H1 (cell line): ENCODE measurements around the gene NAXD. TPM values are rescaled to one million over a fixed set of nuclear protein-coding genes. Genes with fewer than 3 reads are reported as not detected.
"Not testable (repeated sequence)": the region's sequence is repeated elsewhere in the genome, so short reads cannot be mapped to it uniquely, and the experiment has no call there.

Experiments used
- CTCF ChIA-PET: fragments of 300-600 bp; sonication (Branson Sonifier 250); formaldehyde crosslinking; loops from one replicate; lab custom pipeline; 2021; ENCODE audit not compliant: partially characterized antibody; lab: Charles Lee
- POLR2A ChIA-PET: fragments of 300-600 bp; sonication (Branson Sonifier 250); formaldehyde crosslinking; loops from one replicate; lab custom pipeline; 2021; ENCODE audit warnings: inconsistent platforms; ENCODE audit not compliant: partially characterized antibody; lab: Charles Lee
- DNase-seq, 2 experiments: peaks; one replicate each; pipeline versions ENCODE4 v3.0.0 to v3.0.0-alpha.2; 2010 to 2022; ENCODE audit warnings: low spot score in 2 of 2, low read depth in 1 of 2, mixed read lengths in 1 of 2
- FAIRE-seq: peaks from 2 replicates; lab custom pipeline; 2011; peaks lifted over from hg19 to GRCh38; lab: Jason Lieb, UNC
- H2AFZ ChIP-seq: 2 replicates; pipeline ENCODE4 v1.8.1; 2012; ENCODE audit warnings: low read length, inconsistent platforms
- H2AK5ac ChIP-seq: 2 replicates; pipeline ENCODE4 v1.6.1; 2013; ENCODE audit warnings: low read depth, low read length
- H2BK120ac ChIP-seq: replicated peaks from 2 replicates; pipeline ENCODE3; 2013; ENCODE audit warnings: low read depth, low read length, inconsistent platforms
- H2BK12ac ChIP-seq: 2 replicates; pipeline ENCODE4 v1.6.1; 2013; ENCODE audit warnings: low read depth, low read length
- H2BK15ac ChIP-seq: 2 replicates; pipeline ENCODE4 v1.6.1; 2013; ENCODE audit warnings: low read length
- H2BK20ac ChIP-seq: 2 replicates; pipeline ENCODE4 v1.6.1; 2013; ENCODE audit warnings: low read length
- H2BK5ac ChIP-seq: 2 replicates; pipeline ENCODE4 v1.6.1; 2013; ENCODE audit warnings: low read depth, low read length
- H3K14ac ChIP-seq: 2 replicates; pipeline ENCODE4 v1.6.1; 2013; ENCODE audit warnings: inconsistent platforms; ENCODE audit not compliant: insufficient read length
- H3K18ac ChIP-seq: 2 replicates; pipeline ENCODE4 v1.6.1; 2013; ENCODE audit warnings: low read length; ENCODE audit errors: extremely low read depth
- H3K23ac ChIP-seq: 2 replicates; pipeline ENCODE4 v1.6.1; 2013; ENCODE audit warnings: inconsistent platforms; ENCODE audit not compliant: insufficient read length
- H3K23me2 ChIP-seq: 2 replicates; pipeline ENCODE4 v1.6.1; 2013; ENCODE audit warnings: low read depth, low read length
- H3K27ac ChIP-seq: 2 replicates; pipeline ENCODE4 v1.6.1; 2011; ENCODE audit warnings: low read depth, low read length, inconsistent platforms
- H3K27me3 ChIP-seq, 4 experiments: replicated peaks in 1 of 4; 1 replicate in 1 of 4; 2 replicates in 3 of 4; pipeline versions ENCODE4 v1.6.1 to v1.8.1; 2011 to 2013; ENCODE audit warnings: low read length in 3 of 4, mild to moderate bottlenecking in 3 of 4, inconsistent platforms in 2 of 4, mixed read lengths in 2 of 4, moderate library complexity in 1 of 4; ENCODE audit not compliant: control insufficient read depth in 3 of 4, insufficient read depth in 3 of 4; ENCODE audit errors: extremely low read depth in 1 of 4
- H3K36me3 ChIP-seq, 4 experiments: 2 replicates each; pipeline versions ENCODE4 v1.6.1 to v1.8.1; 2011 to 2013; ENCODE audit warnings: mild to moderate bottlenecking in 4 of 4, low read length in 3 of 4, moderate library complexity in 2 of 4, control low read depth in 1 of 4, inconsistent platforms in 1 of 4; ENCODE audit not compliant: insufficient read depth in 4 of 4, control insufficient read depth in 2 of 4
- H3K4ac ChIP-seq: replicated peaks from 2 replicates; pipeline ENCODE3; 2013; ENCODE audit warnings: low read length, low read depth, mixed read lengths, inconsistent platforms; ENCODE audit not compliant: insufficient read length
- H3K4me1 ChIP-seq, 4 experiments: replicated peaks in 1 of 4; 1 replicate in 1 of 4; 2 replicates in 3 of 4; pipeline versions ENCODE4 v1.6.1 to v1.8.1; 2011 to 2013; ENCODE audit warnings: low read length in 3 of 4, inconsistent platforms in 2 of 4, mixed read lengths in 1 of 4; ENCODE audit not compliant: insufficient read depth in 4 of 4, control insufficient read depth in 3 of 4
- H3K4me2 ChIP-seq, 2 experiments: 2 replicates each; pipeline versions ENCODE4 v1.6.1 to v1.8.1; 2011 to 2013; ENCODE audit warnings: low read depth in 2 of 2, low read length in 2 of 2, control low read depth in 1 of 2, inconsistent platforms in 1 of 2, mild to moderate bottlenecking in 1 of 2; ENCODE audit not compliant: insufficient read depth in 1 of 2
- H3K4me3 ChIP-seq, 4 experiments: fragments of 200-600, 300-600 bp in 1 of 4; sonication (generic), shearing (Covaris generic), sonication (Bioruptor Twin) in 1 of 4; 2 replicates each; pipeline versions ENCODE4 v1.5.1 to v1.8.1; 2011 to 2016; ENCODE audit warnings: low read length in 4 of 4, low read depth in 3 of 4, control low read depth in 2 of 4, inconsistent platforms in 2 of 4, mild to moderate bottlenecking in 2 of 4, mixed read lengths in 1 of 4, moderate library complexity in 1 of 4; ENCODE audit not compliant: insufficient read depth in 2 of 4; ENCODE audit errors: extremely low read depth in 1 of 4
- H3K56ac ChIP-seq: replicated peaks from 2 replicates; pipeline ENCODE3; 2013; ENCODE audit warnings: low read depth, mild to moderate bottlenecking, mixed read lengths, low read length, inconsistent platforms; ENCODE audit not compliant: insufficient read length
- H3K79me1 ChIP-seq: 2 replicates; pipeline ENCODE4 v1.6.1; 2013; ENCODE audit warnings: low read depth, low read length, control low read depth
- H3K79me2 ChIP-seq, 2 experiments: 2 replicates each; pipeline versions ENCODE4 v1.6.1 to v1.8.1; 2012 to 2013; ENCODE audit warnings: low read length in 2 of 2, mild to moderate bottlenecking in 2 of 2, inconsistent platforms in 1 of 2; ENCODE audit not compliant: insufficient read depth in 2 of 2, control insufficient read depth in 1 of 2
- H3K9ac ChIP-seq, 4 experiments: replicated peaks in 1 of 4; 1 replicate in 1 of 4; 2 replicates in 3 of 4; pipeline versions ENCODE4 v1.6.1 to v1.8.1; 2011 to 2013; ENCODE audit warnings: low read depth in 3 of 4, low read length in 3 of 4, control low read depth in 2 of 4, mild to moderate bottlenecking in 2 of 4, moderate library complexity in 2 of 4, inconsistent platforms in 1 of 4; ENCODE audit errors: extremely low read depth in 1 of 4
- H3K9me3 ChIP-seq, 2 experiments: 2 replicates each; pipeline versions ENCODE4 v1.6.1 to v1.8.1; 2012 to 2013; ENCODE audit warnings: mild to moderate bottlenecking in 2 of 2, moderate library complexity in 2 of 2, control low read depth in 1 of 2, inconsistent platforms in 1 of 2, low read depth in 1 of 2, low read length in 1 of 2, mixed read lengths in 1 of 2; ENCODE audit not compliant: insufficient read depth in 2 of 2
- H4K20me1 ChIP-seq, 2 experiments: replicated peaks in 1 of 2; 2 replicates each; pipeline versions ENCODE3 to v1.8.1; 2011 to 2013; ENCODE audit warnings: inconsistent platforms in 2 of 2, low read length in 2 of 2, mild to moderate bottlenecking in 1 of 2; ENCODE audit not compliant: insufficient read depth in 2 of 2, control insufficient read depth in 1 of 2
- H4K5ac ChIP-seq: 2 replicates; pipeline ENCODE4 v1.6.1; 2013; ENCODE audit warnings: low read length, low read depth, mixed read lengths, inconsistent platforms; ENCODE audit not compliant: insufficient read length
- H4K8ac ChIP-seq: 2 replicates; pipeline ENCODE4 v1.8.0; 2013; ENCODE audit warnings: mild to moderate bottlenecking, moderate library complexity, low read length, inconsistent platforms; ENCODE audit not compliant: insufficient read depth; ENCODE audit errors: extremely low read depth
- H4K91ac ChIP-seq: replicated peaks from 2 replicates; pipeline ENCODE3; 2013; ENCODE audit warnings: low read length, mixed read lengths, inconsistent platforms; ENCODE audit not compliant: insufficient read length
- WGBS, 2 experiments: shearing (Covaris generic) in 1 of 2; methylation state at CpG; one replicate each; pipeline versions ENCODE4 v1.1.6 to v1.1.7; 2013 to 2015; ENCODE audit warnings: low lambda C conversion rate in 2 of 2, mixed read lengths in 2 of 2, inconsistent platforms in 1 of 2, low coverage in 1 of 2, missing lambda C conversion rate in 1 of 2; ENCODE audit not compliant: insufficient replicate concordance in 2 of 2, insufficient coverage in 1 of 2, insufficient read length in 1 of 2; ENCODE audit errors: extremely low coverage in 1 of 2, missing lambda C conversion rate in 1 of 2; 5-methylcytosine and 5-hydroxymethylcytosine counted together
- polyA plus RNA-seq, 7 experiments: library from polyadenylated mRNA; depleted of rRNA in 3 of 7; stranded (reverse) in 5 of 7; unstranded in 2 of 7; fragments of >200 nt in 5 of 7; fragments of 200-250 nt in 2 of 7; gene quantifications; 1 replicate in 5 of 7; 2 replicates in 1 of 7; 4 replicates in 1 of 7; pipeline versions ENCODE4 v1.2.1 to v1.2.3, GENCODE V29; 2011 to 2013; ENCODE audit warnings: missing spikeins in 2 of 7, mixed read lengths in 2 of 7
- total RNA-seq: library from RNA; stranded (reverse); fragmentation: NEBNext Ultra II Directional; extraction: Animal tissue kit (Norgen Biotek cat#: 25700); gene quantifications from 2 replicates; pipeline ENCODE4 v1.2.1, GENCODE V29; 2021

Gene NAXD
- total and polyA plus RNA-seq, 2 of the 8 experiments (the other 6 are each of a cell fraction or from before 2014, with no cell fraction given): 25.4 to 35.5 TPM

GRCh38 chr13:110632255-110632654, 16.9 kb downstream of the NAXD start:
- DNase-seq, H2BK5ac ChIP-seq, H4K8ac ChIP-seq, H4K91ac ChIP-seq, H2BK20ac ChIP-seq, H3K4me2 ChIP-seq, H3K4ac ChIP-seq, H2BK12ac ChIP-seq, H2AK5ac ChIP-seq, H2BK120ac ChIP-seq, H3K23me2 ChIP-seq, H2BK15ac ChIP-seq, H3K4me1 ChIP-seq, H3K27me3 ChIP-seq, H2AFZ ChIP-seq, H3K4me3 ChIP-seq, FAIRE-seq, H3K9ac ChIP-seq, H3K27ac ChIP-seq, H3K56ac ChIP-seq, H3K9me3 ChIP-seq, H4K5ac ChIP-seq, H3K18ac ChIP-seq, H3K14ac ChIP-seq, H3K79me1 ChIP-seq, H3K23ac ChIP-seq: not testable (repeated sequence)
- Histone ChIP-seq H3K36me3 (peaks cover 10 to 23% (median 19%) of the 10 kb centered on the region in 4 experiments; a peak in 6 of 8 replicates), H3K79me2 (peaks cover 0 to 34% of the 10 kb centered on the region in 2 experiments; a peak in 3 of 4 replicates), H4K20me1 (peaks cover 2 to 27% of the 10 kb centered on the region in 2 experiments)
- CTCF ChIA-PET: interaction anchor here (1.1 kb wide), 1 partner anchor 9 kb away, joined by 3 read pairs; no protein-coding TSS in a partner anchor
- 88% methylated on average over 14 of the region's 15 CpGs; no CpG with 5 or more reads in 1 of the 2 experiments for WGBS, 2 experiments
- POLR2A ChIA-PET: interaction anchor here (1.2 kb wide), 1 partner anchor 20 kb away, joined by 4 read pairs; no protein-coding TSS in a partner anchor
